Inflammatory macrophage treated with lipopolysaccharide for 4 hours (primary cell): ENCODE measurements around the gene ZNF582.

ENCODE experiments used
- DNase-seq: peaks from one replicate; pipeline ENCODE4 v3.0.0-alpha.2; 2020

The ZNF582 gene

DNA sequence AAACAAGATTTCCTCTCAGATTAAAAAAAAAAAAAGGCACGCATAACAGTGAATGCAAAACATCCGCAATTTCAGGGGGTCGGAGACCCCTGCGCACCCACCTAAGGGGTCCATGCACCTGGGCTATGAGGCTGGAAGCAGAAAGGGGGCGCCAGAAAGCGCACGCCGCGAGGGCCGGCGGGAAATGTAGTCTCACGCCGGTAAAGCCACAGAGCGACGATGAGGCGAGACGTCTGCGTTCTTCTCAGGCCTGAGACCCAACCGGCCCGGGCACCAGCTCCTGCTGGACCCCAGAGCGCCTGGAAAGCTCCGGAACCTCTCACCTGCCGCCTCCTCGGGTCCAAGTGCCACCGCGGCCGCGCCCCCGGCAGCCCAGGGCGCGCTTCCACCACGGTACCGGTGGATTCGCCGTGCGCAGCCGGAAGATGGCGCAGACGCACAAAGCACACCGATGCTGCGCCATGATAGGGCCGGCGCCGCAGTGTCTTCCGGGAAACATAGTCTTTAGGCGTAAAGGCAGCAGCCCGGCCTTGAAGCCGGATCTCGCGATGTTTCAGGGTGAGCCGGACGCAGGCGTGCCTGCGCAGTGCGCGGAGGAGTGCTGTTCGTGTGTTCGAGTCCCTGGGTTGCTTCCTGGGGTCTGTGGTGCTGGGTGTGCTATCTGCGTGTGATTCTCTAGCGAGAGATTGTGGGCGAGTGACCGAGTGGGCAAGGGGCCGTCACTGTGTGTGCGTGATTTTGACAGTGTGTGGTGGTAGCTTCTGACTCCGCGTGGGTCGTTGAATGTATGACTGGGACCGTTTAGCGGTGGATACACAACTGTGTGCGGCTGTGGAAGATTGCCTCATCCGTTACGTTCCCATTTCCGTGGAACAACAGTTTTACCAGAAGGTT is at the start of gene ZNF582:
Gene ZNF582 (minus strand): TSS at position 416 of the 894 bp plus-strand sequence. CDS start 1,782 bp downstream, outside the sequence.
- DNase-seq = peak; percentile 96

DNA sequence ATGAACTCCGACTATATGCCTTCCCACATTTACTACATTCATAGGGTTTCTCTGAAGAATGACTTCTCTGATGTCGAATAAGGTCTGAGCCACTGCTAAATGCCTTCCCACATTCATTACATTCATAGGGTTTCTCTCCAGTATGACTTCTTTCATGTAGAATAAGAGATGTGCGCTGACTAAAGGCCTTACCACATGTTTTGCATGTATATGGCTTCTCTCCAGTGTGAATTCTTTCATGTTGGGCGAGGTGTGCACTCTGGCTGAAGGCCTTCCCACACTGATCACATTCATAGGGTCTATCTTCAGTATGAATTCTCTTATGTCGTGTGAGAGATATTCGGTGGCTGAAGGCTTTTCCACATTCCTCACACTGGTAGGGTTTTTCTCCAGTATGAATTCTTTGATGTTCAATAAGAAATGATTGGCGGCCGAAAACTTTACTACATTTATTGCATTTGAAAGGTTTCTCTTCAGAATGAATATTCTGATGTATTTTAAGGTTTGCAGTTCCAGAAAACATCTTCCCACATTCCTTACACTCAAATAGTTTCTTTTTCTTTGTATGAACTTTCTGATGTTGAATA is 48.0 kb upstream of the ZNF582 start:
- no peak for DNase-seq

DNA sequence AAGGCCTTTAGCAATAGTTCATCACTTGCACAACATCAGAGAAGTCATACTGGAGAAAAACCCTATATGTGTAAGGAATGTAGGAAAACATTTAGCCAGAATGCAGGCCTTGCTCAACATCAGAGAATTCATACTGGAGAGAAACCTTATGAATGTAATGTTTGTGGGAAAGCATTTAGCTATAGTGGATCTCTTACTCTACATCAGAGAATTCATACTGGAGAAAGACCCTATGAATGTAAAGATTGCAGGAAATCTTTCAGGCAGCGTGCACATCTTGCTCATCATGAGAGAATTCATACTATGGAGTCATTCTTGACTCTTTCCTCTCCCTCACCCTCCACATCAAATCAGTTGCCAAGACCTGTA is 30.6 kb upstream of the ZNF582 start:
- DNase-seq = no peak

DNA sequence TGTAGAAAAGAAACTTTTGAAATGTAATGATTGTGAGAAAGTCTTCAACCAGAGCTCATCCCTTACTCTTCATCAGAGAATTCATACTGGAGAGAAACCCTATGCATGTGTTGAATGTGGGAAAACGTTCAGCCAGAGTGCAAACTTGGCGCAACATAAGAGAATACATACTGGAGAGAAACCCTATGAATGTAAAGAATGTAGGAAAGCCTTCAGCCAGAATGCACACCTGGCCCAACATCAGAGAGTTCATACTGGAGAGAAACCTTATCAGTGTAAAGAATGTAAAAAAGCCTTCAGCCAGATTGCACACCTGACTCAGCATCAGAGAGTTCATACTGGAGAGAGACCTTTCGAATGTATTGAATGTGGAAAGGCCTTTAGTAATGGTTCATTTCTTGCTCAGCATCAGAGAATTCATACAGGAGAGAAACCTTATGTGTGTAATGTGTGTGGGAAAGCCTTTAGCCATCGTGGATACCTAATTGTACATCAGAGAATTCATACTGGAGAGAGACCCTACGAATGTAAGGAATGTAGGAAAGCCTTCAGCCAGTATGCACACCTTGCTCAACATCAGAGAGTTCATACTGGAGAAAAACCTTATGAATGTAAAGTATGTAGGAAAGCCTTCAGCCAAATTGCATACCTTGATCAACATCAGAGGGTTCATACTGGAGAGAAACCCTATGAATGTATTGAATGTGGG is 30.1 kb upstream of the ZNF582 start:
- DNase-seq = no peak

DNA sequence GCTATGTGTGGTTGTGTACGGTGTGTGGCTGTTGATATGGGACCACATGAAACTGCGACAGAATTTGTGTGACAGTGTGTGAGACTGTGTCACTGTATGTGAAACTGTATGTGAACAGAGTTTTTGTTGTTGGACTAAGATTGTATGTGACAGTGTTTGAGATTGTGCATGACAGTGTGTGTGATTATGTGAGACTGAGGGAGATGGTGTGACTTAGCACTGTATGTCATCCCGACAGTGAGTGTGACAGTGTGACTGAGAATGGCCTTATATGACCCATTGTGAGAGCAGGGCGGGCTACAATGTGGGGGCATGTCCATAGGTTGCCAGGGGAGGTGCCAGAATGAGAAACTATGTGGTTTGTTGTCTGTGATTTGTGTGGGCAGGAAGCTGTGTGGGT is 11.7 kb upstream of the ZNF582 start:
- no peak for DNase-seq

DNA sequence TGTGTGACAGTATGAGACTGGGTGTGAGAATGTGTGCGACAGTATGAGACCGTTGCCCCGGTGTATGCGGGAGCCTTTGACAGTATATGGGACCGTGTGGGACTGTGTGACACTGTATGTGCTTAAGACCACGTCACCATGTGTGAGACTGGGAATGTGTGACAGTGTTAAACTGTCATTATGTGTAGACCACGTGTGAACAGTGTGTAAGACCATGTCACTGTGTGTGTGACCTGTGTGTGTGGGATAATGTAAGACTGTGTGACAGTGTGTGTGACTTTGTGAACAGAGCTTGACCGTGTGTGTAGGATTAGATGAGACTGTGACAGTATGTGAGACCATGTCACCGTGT is 11.3 kb upstream of the ZNF582 start:
- no peak for DNase-seq

DNA sequence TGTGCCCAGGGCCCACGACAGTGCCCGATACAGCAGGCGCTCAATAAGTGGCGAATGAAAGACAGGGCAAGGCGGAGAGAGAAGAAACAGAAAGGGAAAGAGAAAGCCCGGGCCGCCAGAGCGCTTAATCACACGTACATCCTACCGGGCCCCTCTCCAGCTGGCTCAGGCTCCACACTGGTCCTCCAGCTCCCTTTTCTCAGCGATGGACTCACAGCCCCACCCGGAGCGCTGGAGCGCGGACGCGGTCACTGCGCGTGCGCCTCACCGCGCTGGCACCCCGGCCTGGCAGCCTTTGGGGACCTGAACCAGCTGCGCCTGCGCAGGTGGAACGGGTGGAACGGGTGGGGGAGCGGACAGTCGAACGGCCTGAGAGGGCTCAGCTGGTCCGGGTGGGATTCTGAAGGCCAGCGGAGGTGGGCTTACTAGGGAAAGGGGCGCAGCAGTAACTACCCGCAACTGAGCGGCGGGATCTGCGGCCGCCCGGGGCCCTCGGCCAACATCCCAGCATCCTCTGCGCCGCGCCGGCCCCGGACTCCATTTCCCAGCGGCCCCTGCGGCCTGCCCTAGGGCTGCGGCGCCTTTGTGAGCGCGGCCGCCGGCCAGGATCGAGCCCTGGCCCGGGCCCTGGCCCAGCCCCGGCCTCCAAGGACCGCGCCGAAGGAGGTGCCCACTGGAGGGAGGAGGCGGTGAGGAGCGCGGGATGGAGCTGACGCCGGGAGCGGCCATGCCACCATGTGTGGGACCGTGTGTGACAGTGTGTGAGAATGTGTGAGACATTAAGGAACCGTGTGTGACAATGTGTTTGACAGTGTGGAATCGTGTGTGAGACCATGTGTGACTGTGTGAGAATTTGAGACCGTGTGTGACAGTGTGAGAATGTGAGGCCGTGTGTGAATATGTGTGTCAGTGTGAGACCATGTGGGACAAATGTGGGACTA is 10.7 kb upstream of the ZNF582 start, which contains the start of gene ZNF583:
Gene ZNF583 (plus strand): TSS at position 569 of the 941 bp plus-strand sequence. CDS start 2,783 bp downstream, outside the sequence.
- peak; percentile 94 for DNase-seq

DNA sequence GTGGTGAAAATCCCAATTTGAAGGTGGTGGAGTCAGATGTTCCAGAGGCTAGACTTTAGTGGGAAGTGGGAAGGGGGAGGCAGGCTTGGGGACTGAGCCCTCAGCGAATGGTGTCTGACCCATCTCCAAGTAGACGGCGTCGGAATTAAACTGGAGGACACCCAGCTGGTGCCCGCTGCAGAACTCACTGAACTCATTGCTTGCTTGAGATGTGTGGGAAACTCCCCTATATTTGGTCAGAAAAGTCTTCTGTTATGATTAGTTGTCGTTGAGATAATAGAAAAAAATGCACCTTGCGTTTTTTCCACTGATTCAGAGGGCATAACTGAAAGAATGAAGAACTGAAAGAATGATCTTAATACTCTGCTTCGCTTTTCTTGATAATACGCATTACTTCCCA is 9.9 kb upstream of the ZNF582 start:
- DNase-seq = peak; percentile 28

DNA sequence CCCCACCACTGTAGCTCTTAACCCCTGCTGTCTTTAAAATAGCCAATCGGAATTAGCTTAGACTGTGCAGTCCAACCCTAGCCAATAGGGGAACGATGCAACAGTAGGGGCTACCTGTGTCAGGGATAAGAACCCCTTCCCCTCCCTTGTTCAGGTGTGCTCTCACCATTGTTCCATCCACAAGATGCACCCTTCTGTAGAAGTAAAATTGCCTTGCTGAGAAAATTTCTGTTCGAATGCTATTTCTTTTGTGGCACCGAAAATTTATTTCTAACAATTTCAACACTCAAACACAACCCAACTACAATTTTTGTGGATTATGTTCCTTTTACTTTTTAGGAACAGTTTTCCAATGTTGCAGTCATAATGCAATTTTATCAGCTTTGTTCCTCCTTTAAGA is 7.2 kb upstream of the ZNF582 start:
- no peak for DNase-seq

DNA sequence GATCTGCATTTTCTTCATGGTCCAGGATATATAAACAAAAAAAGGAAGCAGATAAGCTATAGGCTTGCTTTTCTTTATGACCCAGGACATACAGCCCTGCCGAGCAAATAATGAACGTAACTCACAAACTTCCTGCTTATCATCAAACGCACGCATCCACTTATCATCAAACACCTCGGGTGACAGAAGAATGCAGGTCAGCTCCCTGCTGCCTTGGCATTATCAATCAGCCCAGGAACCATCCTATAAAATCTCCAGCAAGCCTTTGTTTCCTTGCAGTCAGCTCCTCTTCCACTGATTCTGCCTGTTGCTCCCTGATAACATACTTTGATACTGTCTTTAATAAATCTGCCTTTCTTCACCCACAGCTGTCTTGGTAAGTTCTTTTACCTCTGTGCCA is 5.5 kb upstream of the ZNF582 start:
- DNase-seq = no peak

DNA sequence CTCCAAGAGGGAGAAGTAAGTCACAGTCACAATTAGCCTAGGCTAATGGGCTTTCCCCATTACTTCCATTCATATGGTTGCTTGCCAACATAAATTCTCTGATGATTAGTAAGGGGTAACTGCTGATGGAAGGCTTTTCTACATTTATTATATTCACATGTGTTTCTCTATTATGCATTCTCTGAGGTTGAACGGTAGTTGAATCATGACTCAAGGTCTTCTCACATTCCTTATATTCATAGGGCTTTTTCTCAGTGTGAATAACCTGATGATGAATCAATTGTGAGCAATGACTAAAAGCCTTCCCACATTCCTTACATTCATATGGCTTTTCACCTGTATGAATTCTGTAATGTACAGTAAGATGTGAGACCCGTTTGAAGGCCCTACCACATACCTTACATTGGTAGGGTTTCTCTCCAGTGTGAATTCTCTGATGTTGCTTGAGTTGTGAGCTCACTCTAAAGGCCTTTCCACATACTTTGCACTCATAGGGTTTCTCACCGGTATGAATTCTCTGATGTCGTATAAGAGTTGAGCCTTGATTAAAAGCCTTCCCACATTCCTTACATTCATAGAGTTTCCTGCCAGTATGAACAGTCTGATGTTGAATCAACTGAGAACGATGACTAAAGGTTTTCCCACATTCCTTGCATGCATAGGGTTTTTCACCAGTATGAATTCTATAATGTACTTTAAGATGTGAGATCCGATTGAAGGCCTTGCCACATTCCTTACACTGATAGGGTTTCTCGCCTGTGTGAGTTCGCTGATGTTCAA is 9.3 kb downstream of the ZNF582 start:
- DNase-seq = no peak

DNA sequence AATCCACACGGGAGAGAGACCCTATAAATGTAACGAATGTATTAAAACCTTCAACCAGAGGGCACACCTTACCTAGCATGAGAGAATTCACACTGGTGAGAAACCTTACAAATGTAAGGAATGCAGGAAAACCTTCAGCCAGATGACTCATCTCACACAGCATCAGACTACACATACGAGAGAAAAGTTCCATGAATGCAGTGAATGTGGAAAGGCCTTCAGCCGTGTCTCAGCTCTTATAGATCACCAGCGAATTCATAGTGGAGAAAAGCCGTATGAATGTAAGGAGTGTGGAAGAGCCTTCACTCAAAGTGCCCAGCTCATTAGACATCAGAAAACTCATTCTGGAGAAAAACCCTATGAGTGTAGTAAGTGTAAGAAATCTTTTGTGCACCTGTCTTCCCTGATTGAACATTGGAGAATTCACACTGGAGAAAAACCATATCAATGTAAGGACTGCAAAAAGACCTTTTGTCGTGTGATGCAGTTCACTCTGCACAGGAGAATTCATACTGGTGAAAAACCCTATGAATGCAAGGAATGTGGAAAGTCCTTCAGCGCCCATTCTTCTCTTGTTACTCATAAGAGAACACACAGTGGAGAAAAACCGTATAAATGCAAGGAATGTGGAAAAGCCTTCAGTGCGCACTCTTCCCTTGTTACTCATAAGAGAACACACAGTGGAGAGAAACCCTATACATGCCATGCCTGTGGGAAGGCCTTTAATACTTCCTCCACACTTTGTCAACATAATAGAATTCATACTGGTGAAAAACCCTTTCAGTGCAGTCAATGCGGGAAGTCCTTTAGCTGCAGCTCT is 16.0 kb downstream of the ZNF582 start:
- no peak for DNase-seq

DNA sequence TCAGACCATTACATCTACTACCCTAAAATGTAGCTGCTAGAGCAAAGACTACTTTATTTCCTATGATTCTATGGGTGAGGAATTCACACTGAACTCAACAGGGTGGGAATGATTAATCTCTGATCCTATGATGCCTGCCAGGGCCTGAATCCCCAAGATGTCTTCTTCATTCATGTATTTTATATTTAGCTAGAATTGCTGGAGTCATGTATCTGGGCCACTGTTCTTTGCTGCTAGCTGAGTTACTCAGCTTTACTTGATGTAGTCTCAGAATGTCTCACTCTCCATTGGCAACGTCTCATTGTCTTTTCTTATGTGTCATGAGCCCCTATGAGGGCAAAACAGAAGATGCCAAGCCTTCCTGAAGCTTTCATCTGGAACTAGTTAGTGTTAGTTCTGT is 21.1 kb downstream of the ZNF582 start:
- DNase-seq = no peak

DNA sequence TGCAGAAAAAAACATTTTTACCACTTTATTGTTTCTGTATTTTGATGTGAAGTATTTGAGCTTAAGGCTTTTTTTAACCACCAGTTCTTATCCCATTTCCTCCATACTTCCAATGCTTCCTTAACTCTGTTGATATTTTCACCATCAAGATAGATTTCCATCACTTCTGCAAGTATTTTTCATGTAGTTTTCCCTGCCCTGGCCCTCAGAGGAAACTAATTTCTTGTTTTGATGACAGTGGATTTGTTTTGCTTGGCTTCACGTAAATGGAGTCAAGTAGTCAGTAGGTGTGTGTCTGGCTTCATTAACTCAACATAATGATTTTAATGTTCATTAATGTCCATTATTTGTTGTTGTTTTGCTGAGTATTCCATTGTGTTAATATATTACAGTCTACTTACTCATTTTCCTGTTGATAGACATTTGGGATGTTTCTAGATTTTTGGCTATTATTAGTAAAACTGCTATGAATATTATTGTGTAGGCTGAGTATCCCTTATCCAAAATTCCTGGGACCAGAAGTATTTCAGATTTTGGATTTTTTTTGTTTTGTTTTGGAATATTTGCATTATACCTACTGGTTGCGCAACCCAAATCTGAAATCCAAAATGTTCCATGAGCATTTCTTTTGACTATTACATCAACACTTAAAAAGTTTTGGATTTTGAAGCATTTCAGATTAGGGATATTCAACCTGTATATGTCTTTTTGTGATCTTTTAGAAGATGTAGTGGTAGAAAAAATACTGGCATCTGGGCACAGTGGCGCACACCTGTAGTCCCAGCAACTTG is 23.3 kb downstream of the ZNF582 start:
- no peak for DNase-seq

DNA sequence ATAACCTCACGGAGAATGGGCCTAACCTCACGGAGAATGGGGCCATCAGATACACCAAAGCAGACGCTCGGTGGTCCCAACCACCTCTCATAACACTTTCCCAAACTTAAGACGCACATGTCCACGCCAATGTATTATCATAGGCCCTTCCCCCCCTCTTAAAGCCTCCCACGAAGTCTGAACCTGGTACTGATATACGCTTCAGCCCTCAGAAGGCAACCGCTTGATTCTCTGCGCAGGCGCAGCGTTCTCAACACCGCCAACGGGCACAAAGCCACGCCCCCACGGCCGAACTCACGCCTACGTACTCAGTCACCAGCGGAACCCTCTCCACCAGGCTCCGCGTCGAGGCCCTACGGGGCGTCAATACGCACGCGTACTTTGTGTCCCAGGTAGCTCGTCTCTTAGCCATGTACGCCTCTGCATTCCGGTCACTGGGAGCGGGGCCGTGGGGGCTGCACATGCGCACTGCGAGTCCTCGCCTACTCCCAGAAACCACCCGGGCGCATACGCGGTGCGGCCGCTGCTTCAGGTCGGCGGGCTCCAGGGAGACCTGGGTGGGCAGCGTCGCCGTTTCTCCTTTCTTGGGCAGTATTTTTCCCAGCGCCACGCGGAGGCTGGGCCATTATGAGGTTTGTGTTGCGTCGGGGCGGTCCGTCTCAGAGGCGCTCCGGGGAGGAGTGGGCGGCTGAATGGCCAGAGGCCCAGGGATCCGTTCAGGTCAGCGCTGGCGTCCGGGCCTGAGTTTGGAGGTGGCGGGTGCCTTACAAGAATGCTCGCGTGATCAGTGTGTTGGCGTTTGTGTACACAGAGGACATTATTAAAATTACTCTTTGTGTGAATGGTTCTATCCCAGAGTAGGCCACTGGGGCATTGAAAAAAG is 25.3 kb downstream of the ZNF582 start:
- peak; percentile 81 for DNase-seq

DNA sequence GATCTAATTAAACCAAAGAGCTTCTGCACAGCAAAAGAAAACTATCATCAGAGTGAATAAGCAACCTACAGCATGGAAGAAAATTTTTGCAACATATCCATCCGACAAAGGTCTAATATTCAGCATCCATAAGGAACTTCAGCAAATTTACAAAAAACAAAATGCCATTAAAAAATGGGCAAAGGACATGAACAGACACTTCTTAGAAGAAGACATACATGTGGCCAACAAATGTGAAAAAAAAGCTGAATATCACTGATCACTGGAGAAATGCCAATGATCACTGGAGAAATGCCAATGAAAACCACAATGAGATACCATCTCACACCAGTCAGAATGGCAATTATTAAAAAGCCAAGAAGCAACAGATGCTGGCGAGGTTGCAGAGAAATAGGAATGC is 32.5 kb downstream of the ZNF582 start:
- no peak for DNase-seq

DNA sequence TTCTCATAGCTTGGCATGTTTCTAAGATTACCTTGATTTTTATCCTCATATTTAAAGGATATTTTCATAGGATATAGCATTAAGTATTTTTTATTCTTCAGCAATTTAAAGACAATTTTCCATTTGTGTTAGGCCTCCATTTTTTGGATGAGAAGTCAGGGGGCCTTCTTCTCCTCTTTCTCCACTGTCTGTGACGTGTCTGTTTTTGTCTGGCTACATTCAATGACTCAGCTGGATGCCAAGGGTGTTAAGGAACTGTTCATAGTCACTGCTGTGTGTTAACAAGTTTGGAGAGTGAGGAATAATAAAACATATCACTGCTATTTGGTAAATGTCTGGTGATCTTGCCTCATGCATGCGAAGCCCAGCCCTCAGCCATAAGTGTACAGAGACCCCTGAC is 36.4 kb downstream of the ZNF582 start:
- DNase-seq = no peak

DNA sequence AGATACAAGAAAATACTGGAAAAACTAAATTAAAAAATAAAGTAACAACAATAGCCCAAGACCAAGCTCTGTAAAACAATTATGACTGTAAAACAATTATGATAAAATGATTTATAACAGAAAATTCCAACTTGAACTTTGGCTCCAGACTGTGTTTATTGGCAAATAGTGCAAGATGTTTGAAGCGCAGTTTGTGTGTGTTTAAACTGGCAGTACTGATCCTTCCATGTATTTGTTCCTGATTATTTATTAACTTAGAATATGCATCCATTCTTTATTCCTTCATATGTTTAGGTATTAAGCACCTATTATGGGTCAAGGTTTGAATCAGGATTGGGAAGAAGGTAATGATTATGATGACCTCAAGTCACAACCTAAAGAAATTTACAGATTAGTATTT is 37.8 kb downstream of the ZNF582 start:
- no peak for DNase-seq

DNA sequence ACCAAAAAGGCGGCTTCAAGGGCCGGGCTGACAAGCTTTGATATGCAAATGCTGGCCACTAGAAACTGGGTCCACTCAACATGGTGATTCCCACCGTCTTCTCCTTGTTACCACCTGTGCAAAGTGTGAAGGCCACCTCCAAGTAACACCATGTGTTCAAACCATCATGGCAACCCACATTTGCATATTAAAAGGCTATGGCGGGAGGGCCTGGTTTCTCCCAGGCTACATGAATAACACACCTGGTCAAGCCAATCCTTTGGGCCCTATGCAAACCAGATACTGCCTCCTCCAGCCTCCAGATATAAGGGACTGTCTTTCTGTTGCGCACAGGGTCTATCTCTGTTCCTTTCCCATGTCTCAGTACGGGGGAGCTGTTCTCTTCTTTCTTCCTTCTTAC is 42.1 kb downstream of the ZNF582 start:
- no peak for DNase-seq
